Measurements from ENCODE around the gene PLOD2. TPM values are rescaled to one million over a fixed set of nuclear protein-coding genes. Genes with fewer than 3 reads are reported as not detected.

PLOD2 gene
- total and polyA plus RNA-seq, 3 experiments from 2014 or later, result 0.18 to 0.35 TPM; not detected in 1

GRCh38 chr3:146019508-146019907 lies 141.5 kb downstream of the PLOD2 start:
- no peaks in the 10 kb centered on the region for H3K4me1 Mint-ChIP-seq
- peaks cover 0 to 1% of the 10 kb centered on the region in 2 donors for H3K27me3 Mint-ChIP-seq
- no peak overlapping the region for H3K27ac Mint-ChIP-seq
- no peak overlapping the region for H3K4me3 Mint-ChIP-seq
- no peak for DNase-seq
- ChIA-PET POLR2A (no interaction called here), CTCF (no interaction called here)
- no peaks in the 10 kb centered on the region for H3K4me1 ChIP-seq (ENCODE audit: insufficient read depth, low read length)
- no peak overlapping the region for H3K4me3 ChIP-seq (ENCODE audit: low read length)
- no peaks in the 10 kb centered on the region for H3K36me3 ChIP-seq (ENCODE audit: insufficient read depth, low read length)
- peaks cover 1 to 12% (median 7%) of the 10 kb centered on the region in 5 donors for H3K9me3 Mint-ChIP-seq
- H3K27me3 ChIP-seq (ENCODE audit: insufficient read depth, low read length, poor library complexity, severe bottlenecking), result no peaks in the 10 kb centered on the region
- H3K9me3 ChIP-seq (ENCODE audit: low read length), result no peaks in the 10 kb centered on the region
- no peaks in the 10 kb centered on the region for H3K36me3 Mint-ChIP-seq
- H3K27ac ChIP-seq (ENCODE audit: low read depth, low read length), result no peak overlapping the region

Other genes with a start within 250 kb of the PLOD2 start
- gene PLSCR4, start 89.9 kb upstream of the PLOD2 start, total RNA-seq, result not detected
- not detected for gene PLSCR4, start 89.9 kb upstream of the PLOD2 start, polyA plus RNA-seq